HEK293 (cell line): ENCODE measurements around the gene NNMT.

Source experiments
- CTCF ChIA-PET: fragments of 350-600 bp; formaldehyde crosslinking; extraction: SDS; loops from one replicate; lab custom pipeline; 2021; ENCODE audit warnings: antibody characterized with exemption; lab: Yijun Ruan, JAX
- POLR2A ChIA-PET: fragments of 300-600 bp; formaldehyde crosslinking; extraction: SDS; loops from one replicate; lab custom pipeline; 2020; ENCODE audit warnings: antibody characterized with exemption, inconsistent platforms; lab: Yijun Ruan, JAX
- H3K27ac ChIP-seq: fragments of 200-500 bp; sonication (Bioruptor generic); 2 replicates; pipeline ENCODE4 v1.5.1; 2014; ENCODE audit warnings: low read depth, low read length, control low read depth, inconsistent platforms; ENCODE audit errors: extremely low read depth
- H3K36me3 ChIP-seq, 2 experiments: fragments of 200-500 bp in 1 of 2; sonication (Bioruptor generic) in 1 of 2; 1 replicate in 1 of 2; 2 replicates in 1 of 2; pipeline ENCODE4 v1.5.1; 2014 to 2017; ENCODE audit warnings: inconsistent platforms in 2 of 2, low read length in 2 of 2; ENCODE audit not compliant: control insufficient read depth in 2 of 2, insufficient read depth in 1 of 2
- H3K4me1 ChIP-seq: fragments of 200-500 bp; sonication (Bioruptor generic); 2 replicates; pipeline ENCODE4 v1.5.1; 2014; ENCODE audit warnings: mild to moderate bottlenecking, low read length, inconsistent platforms; ENCODE audit not compliant: control insufficient read depth, insufficient read depth
- H3K4me3 ChIP-seq: 2 replicates; pipeline ENCODE4 v1.5.1; 2011; ENCODE audit warnings: low read depth, mild to moderate bottlenecking, control low read depth, low read length, moderate library complexity
- H3K9me3 ChIP-seq: fragments of 200-500 bp; sonication (Bioruptor generic); 2 replicates; pipeline ENCODE4 v1.5.1; 2014; ENCODE audit warnings: low read depth, low read length, inconsistent platforms; ENCODE audit not compliant: control insufficient read depth, insufficient read depth
- ELK4 ChIP-seq: IDR thresholded peaks from 2 replicates; pipeline ENCODE4 v1.6.1; 2011; ENCODE audit warnings: mild to moderate bottlenecking, low read depth, low read length, borderline replicate concordance
- KLF16 ChIP-seq: fragments of 450-650 bp; formaldehyde crosslinking; IDR thresholded peaks from 2 replicates; pipeline ENCODE4 v1.5.1; 2017; ENCODE audit warnings: missing biosample characterization, missing genetic modification characterization
- REPIN1 ChIP-seq: fragments of 450-650 bp; formaldehyde crosslinking; IDR thresholded peaks from 2 replicates; pipeline ENCODE4 v1.5.1; 2017; ENCODE audit warnings: missing biosample characterization, missing genetic modification characterization, low read depth
- ZBTB10 ChIP-seq: fragments of 450-650 bp; formaldehyde crosslinking; IDR thresholded peaks from 2 replicates; pipeline ENCODE4 v1.5.1; 2016; ENCODE audit warnings: missing biosample characterization, missing genetic modification characterization
- ZBTB49 ChIP-seq: fragments of 450-650 bp; formaldehyde crosslinking; IDR thresholded peaks from 2 replicates; pipeline ENCODE4 v1.5.1; 2016; ENCODE audit warnings: missing biosample characterization, missing genetic modification characterization, low read depth
- ZNF112 ChIP-seq: fragments of 450-650 bp; formaldehyde crosslinking; IDR thresholded peaks from 2 replicates; pipeline ENCODE4 v1.5.0; 2017; ENCODE audit warnings: missing biosample characterization, missing genetic modification characterization
- ZNF140 ChIP-seq: fragments of 450-650 bp; formaldehyde crosslinking; IDR thresholded peaks from 2 replicates; pipeline ENCODE4 v1.5.1; 2016; ENCODE audit warnings: missing biosample characterization, missing genetic modification characterization
- ZNF184 ChIP-seq: fragments of 450-650 bp; IDR thresholded peaks from 2 replicates; pipeline ENCODE4 v1.5.1; 2018; ENCODE audit warnings: missing biosample characterization, mild to moderate bottlenecking, missing genetic modification characterization
- ZNF202 ChIP-seq: fragments of 450-650 bp; formaldehyde crosslinking; IDR thresholded peaks from 2 replicates; pipeline ENCODE4 v1.5.1; 2016; ENCODE audit warnings: missing biosample characterization, missing genetic modification characterization, borderline replicate concordance
- ZNF280D ChIP-seq: fragments of 450-650 bp; formaldehyde crosslinking; IDR thresholded peaks from 2 replicates; pipeline ENCODE4 v1.5.1; 2016; ENCODE audit warnings: missing biosample characterization, missing genetic modification characterization
- ZNF366 ChIP-seq: fragments of 450-650 bp; formaldehyde crosslinking; conservative IDR thresholded peaks from 2 replicates; pipeline ENCODE4 v1.5.1; 2016; ENCODE audit warnings: missing biosample characterization, missing genetic modification characterization
- ZNF513 ChIP-seq: fragments of 450-650 bp; IDR thresholded peaks from 2 replicates; pipeline ENCODE4 v1.5.1; 2018; ENCODE audit warnings: missing biosample characterization, missing genetic modification characterization
- ZNF549 ChIP-seq: fragments of 450-650 bp; IDR thresholded peaks from 2 replicates; pipeline ENCODE4 v1.5.1; 2018; ENCODE audit warnings: missing biosample characterization, missing genetic modification characterization, mild to moderate bottlenecking, inconsistent platforms, moderate library complexity
- ZNF629 ChIP-seq: fragments of 450-650 bp; formaldehyde crosslinking; IDR thresholded peaks from 2 replicates; pipeline ENCODE4 v1.5.1; 2017; ENCODE audit warnings: missing biosample characterization, missing genetic modification characterization
- ZNF639 ChIP-seq: fragments of 450-650 bp; formaldehyde crosslinking; IDR thresholded peaks from 2 replicates; pipeline ENCODE4 v1.5.1; 2016; ENCODE audit warnings: missing biosample characterization, missing genetic modification characterization
- ZNF76 ChIP-seq: fragments of 450-650 bp; formaldehyde crosslinking; IDR thresholded peaks from 2 replicates; pipeline ENCODE4; 2016; ENCODE audit warnings: low read depth, missing biosample characterization, missing genetic modification characterization, borderline replicate concordance
- ZNF792 ChIP-seq: fragments of 450-650 bp; formaldehyde crosslinking; IDR thresholded peaks from 2 replicates; pipeline ENCODE4 v1.5.1; 2016; ENCODE audit warnings: missing biosample characterization, missing genetic modification characterization
- ZNF843 ChIP-seq: fragments of 450-650 bp; formaldehyde crosslinking; IDR thresholded peaks from 2 replicates; pipeline ENCODE4 v1.5.1; 2016; ENCODE audit warnings: missing biosample characterization, missing genetic modification characterization
- ZXDB ChIP-seq: fragments of 450-650 bp; formaldehyde crosslinking; IDR thresholded peaks from 2 replicates; pipeline ENCODE4 v1.5.1; 2016; ENCODE audit warnings: missing biosample characterization, missing genetic modification characterization

NNMT gene

GRCh38 chr11:114290503-114291235, 5.5 kb upstream of the NNMT start (continued):
- no peak for TF ChIP-seq ZBTB10

- TF ChIP-seq ZNF549 (tag by site-specific recombination): no peak
- TF ChIP-seq KLF16 (tag by site-specific recombination): no peak
- TF ChIP-seq REPIN1 (tag by site-specific recombination): no peak
- no peak for TF ChIP-seq ZNF140 (tag by site-specific recombination)
- no peak for TF ChIP-seq ZNF843 (tag by site-specific recombination)
- no peak for TF ChIP-seq ZNF366
- TF ChIP-seq ZNF280D (tag by site-specific recombination): no peak
- TF ChIP-seq ZNF202: no peak
- no peak for TF ChIP-seq ZNF629
- no peak for TF ChIP-seq ZNF792
- TF ChIP-seq ZNF513 (tag by site-specific recombination): no peak
- no peak for TF ChIP-seq ZNF76 (tag by site-specific recombination)
- TF ChIP-seq ZNF184 (tag by site-specific recombination): no peak
- no peak for TF ChIP-seq ZNF112
- no peak for TF ChIP-seq ZBTB49 (tag by site-specific recombination)
- no peak for TF ChIP-seq ZXDB (tag by site-specific recombination)
- TF ChIP-seq ZNF639 (tag by site-specific recombination): no peak
- no peak for TF ChIP-seq ELK4
- Histone ChIP-seq H3K9me3 (no peaks in the 10 kb centered on the region), H3K4me3 (no peak overlapping the region), H3K27ac (no peak overlapping the region), H3K4me1 (no peaks in the 10 kb centered on the region), H3K36me3 (no peaks in the 10 kb centered on the region)
- CTCF ChIA-PET: interaction anchor here (0.5 to 3.2 kb wide), 2 partner anchors 10 to 131 kb away, joined by 3 to 10 read pairs; no protein-coding TSS in a partner anchor
- POLR2A ChIA-PET: no interaction called here
Observed at GRCh38 chr11:114291381-114291780, 4.8 kb upstream of the NNMT start.
